ENCODE results near the gene PAFAH1B2. TPM values are rescaled to one million over a fixed set of nuclear protein-coding genes. Genes with fewer than 3 reads are reported as not detected.
A peak's percentile ranks its signal among the peaks of the same experiment; 100 is the strongest.

Gene PAFAH1B2
- total and polyA plus RNA-seq, 2 experiments from 2014 or later = 87.5 to 148 TPM

- Histone ChIP-seq H3K4me1 (ENCODE audit: insufficient read depth) (peaks cover 23% of the 10 kb centered on the region), H3K4me2 (peak within 1 kb of the TSS; percentile 95), H3K9me2 (ENCODE audit: insufficient read depth) (no peaks in the 10 kb centered on the region), H3K27me3 (ENCODE audit: insufficient read depth) (no peaks in the 10 kb centered on the region), H3K27ac (ENCODE audit: low read depth) (peak within 1 kb of the TSS; percentile 67), H3F3A (replicated peaks; ENCODE audit: low read depth) (no peaks in the 10 kb centered on the region), H4K20me1 (replicated peaks; ENCODE audit: insufficient read depth) (peaks cover 12% of the 10 kb centered on the region; the same call in 1 of the 2 replicates), H3K4me3 (peak within 1 kb of the TSS; percentile 92), H3K36me3 (ENCODE audit: insufficient read depth) (no peaks in the 10 kb centered on the region), H3K79me2 (replicated peaks; ENCODE audit: insufficient read depth) (peaks cover 42% of the 10 kb centered on the region), H2AFZ (peak within 1 kb of the TSS; percentile 67)
- Mint-ChIP-seq H3K27ac (peak within 1 kb of the TSS; percentile 99), H3K27me3 (ENCODE audit: insufficient read depth, low read depth, poor library complexity) (peaks cover 12% of the 10 kb centered on the region), H3K4me3 (peak within 1 kb of the TSS; percentile 96), H3K4me1 (peaks cover 33% of the 10 kb centered on the region), H3K36me3 (ENCODE audit: low read depth) (peaks cover 2% of the 10 kb centered on the region; the same call in 1 of the 3 replicates), H3K9me3 (no peaks in the 10 kb centered on the region; the same call in 2 of the 3 replicates)
- ATAC-seq (peak; percentile 67), DNase-seq (ENCODE audit: low spot score) (peak; percentile 94)
- no peak for TF ChIP-seq ETS1 (IDR thresholded peaks at IDR 0.05)
- TF ChIP-seq NANOG (IDR thresholded peaks at IDR 0.05; ENCODE audit: borderline replicate concordance) = no peak
- TF ChIP-seq ZNF331 (CRISPR knock-in tag; IDR thresholded peaks at IDR 0.05; ENCODE audit: low read depth) = no peak
- peak; percentile 46; the same call in 1 of the 2 replicates for TF ChIP-seq POLR2AphosphoS5 (IDR thresholded peaks at IDR 0.05; ENCODE audit: low read depth)
- no peak for TF ChIP-seq JUNB (IDR thresholded peaks at IDR 0.05; ENCODE audit: unreplicated experiment)
- TF ChIP-seq STAT1 (IDR thresholded peaks at IDR 0.05; ENCODE audit: unreplicated experiment) = no peak
- TF ChIP-seq CREB1 (CRISPR knock-in tag; IDR thresholded peaks at IDR 0.05; ENCODE audit: low read depth) = peak; percentile 93
- TF ChIP-seq CTCF (conservative IDR thresholded peaks at IDR 0.05; ENCODE audit: low read depth in 2 of 2) = 0 out of 4 replicates have a peak, but pooled peaks of 1 of the 2 experiments have one; percentile 19
Observed at GRCh38 chr11:117098269-117099232, 45.5 kb upstream of the PAFAH1B2 start, which contains the start of gene SIK3. Gene SIK3 (minus strand): TSS chr11:117098428. CDS start chr11:117098415, 13 bp downstream.

- no peak for DNase-seq (ENCODE audit: low spot score)
- Histone ChIP-seq H3K36me3 (ENCODE audit: insufficient read depth) (no peaks in the 10 kb centered on the region), H3K4me2 (no peak overlapping the region), H3F3A (replicated peaks; ENCODE audit: low read depth) (no peaks in the 10 kb centered on the region), H4K20me1 (replicated peaks; ENCODE audit: insufficient read depth) (peaks cover 7% of the 10 kb centered on the region; the same call in 1 of the 2 replicates), H3K27ac (ENCODE audit: low read depth) (no peak overlapping the region), H3K4me1 (ENCODE audit: insufficient read depth) (peaks cover 23% of the 10 kb centered on the region), H3K79me2 (replicated peaks; ENCODE audit: insufficient read depth) (peaks cover 31% of the 10 kb centered on the region), H2AFZ (no peak overlapping the region; the same call in 1 of the 2 replicates), H3K27me3 (ENCODE audit: insufficient read depth) (no peaks in the 10 kb centered on the region), H3K9me2 (ENCODE audit: insufficient read depth) (no peaks in the 10 kb centered on the region), H3K4me3 (no peak overlapping the region)
- Mint-ChIP-seq H3K36me3 (ENCODE audit: low read depth) (peaks cover 2% of the 10 kb centered on the region; the same call in 1 of the 3 replicates), H3K4me1 (peaks cover 30% of the 10 kb centered on the region), H3K9me3 (no peaks in the 10 kb centered on the region; the same call in 2 of the 3 replicates), H3K4me3 (peak overlapping the region; percentile 96), H3K27ac (no peak overlapping the region; the same call in 1 of the 2 replicates), H3K27me3 (ENCODE audit: insufficient read depth, low read depth, poor library complexity) (peaks cover 12% of the 10 kb centered on the region)
- ATAC-seq = no peak
- TF ChIP-seq CTCF (conservative IDR thresholded peaks at IDR 0.05; ENCODE audit: low read depth in 2 of 2) = no peak
- no peak for TF ChIP-seq EZH2phosphoT487 (IDR thresholded peaks at IDR 0.05; ENCODE audit: unreplicated experiment)
- no peak for TF ChIP-seq JUNB (IDR thresholded peaks at IDR 0.05; ENCODE audit: unreplicated experiment)
- no peak for TF ChIP-seq ETS1 (IDR thresholded peaks at IDR 0.05)
- no peak for TF ChIP-seq STAT1 (IDR thresholded peaks at IDR 0.05; ENCODE audit: unreplicated experiment)
- no peak for TF ChIP-seq REST (IDR thresholded peaks at IDR 0.05; ENCODE audit: unreplicated experiment)
- TF ChIP-seq EZH2 (IDR thresholded peaks at IDR 0.05; ENCODE audit: low read depth, unreplicated experiment) = no peak
Observed at GRCh38 chr11:117099696-117100095, 44.4 kb upstream of the PAFAH1B2 start.

Measured in GM23338 (cell line).